GM20431 (cell line): ENCODE data around the gene FBN2.
"Not testable (repeated sequence)": the region's sequence is repeated elsewhere in the genome, so short reads cannot be mapped to it uniquely, and the experiment has no call there.

ENCODE experiments used
- in situ Hi-C: fragments of 300-500 bp; cut with MseI, MboI; formaldehyde crosslinking; loops from one replicate; pipeline ENCODE4 v1.15.0; 2020; ENCODE audit warnings: low sequenced_read_pairs; ENCODE audit not compliant: unreplicated experiment

FBN2 gene

DNA sequence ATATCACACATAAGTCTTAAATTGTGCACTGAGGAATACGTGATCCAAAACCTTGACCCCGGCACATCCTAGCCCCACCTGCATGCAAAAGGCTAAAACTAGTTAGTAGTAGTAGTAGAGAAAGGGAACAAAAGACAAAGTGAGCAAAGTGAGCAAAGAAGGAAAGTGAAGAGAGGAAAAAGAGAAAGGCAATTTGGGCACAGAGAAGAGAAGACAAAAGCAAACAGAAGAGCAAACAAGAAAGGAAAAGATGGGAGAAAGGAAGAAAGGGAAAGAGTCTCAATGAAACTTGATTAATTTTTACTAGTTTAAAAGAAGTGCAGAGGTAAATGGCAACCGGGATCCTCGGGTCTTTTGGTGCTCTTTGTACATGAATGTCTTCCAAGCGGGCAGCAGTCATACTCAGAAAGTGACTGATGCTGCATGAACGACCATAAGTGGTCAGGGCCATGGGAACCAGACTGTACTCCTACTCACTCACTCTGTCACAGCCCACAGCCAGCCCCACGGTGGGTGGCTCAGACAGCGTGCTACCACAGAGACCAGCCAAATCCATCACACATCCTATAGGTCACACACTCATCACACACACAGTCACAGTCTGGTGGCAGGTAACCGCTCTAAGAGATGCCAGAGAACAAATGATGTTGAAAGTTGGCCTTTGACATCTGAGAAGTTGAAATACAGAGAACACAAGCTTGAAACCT is 203.9 kb downstream of the FBN2 start:
- in situ Hi-C loops, result no loop called here

DNA sequence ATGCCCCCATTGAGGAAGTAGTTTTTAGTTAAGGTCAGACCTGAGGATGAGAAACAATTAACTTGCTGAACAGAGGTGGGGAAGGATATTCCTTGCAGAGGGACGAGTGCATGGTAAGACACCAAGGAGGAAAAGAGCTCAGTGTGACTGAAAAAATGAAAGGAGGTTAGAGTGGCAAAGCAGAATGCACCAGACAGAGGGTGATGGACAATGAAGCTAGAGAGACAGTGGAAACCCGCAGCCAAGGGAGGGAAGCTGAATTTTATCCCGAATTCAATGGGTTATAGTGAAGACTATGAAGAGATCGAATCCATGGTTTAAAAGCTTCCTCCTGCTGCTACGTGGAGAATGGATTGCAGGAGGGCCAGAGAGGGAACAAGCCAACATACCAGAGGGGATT is 206.8 kb downstream of the FBN2 start:
- in situ Hi-C loops, result no loop called here

GRCh38 chr5:128329386-128329939 is 208.6 kb downstream of the FBN2 start:
- in situ Hi-C loops, result no loop called here

GRCh38 chr5:128328446-128328845 is 209.6 kb downstream of the FBN2 start:
- in situ Hi-C loops, result no loop called here

DNA sequence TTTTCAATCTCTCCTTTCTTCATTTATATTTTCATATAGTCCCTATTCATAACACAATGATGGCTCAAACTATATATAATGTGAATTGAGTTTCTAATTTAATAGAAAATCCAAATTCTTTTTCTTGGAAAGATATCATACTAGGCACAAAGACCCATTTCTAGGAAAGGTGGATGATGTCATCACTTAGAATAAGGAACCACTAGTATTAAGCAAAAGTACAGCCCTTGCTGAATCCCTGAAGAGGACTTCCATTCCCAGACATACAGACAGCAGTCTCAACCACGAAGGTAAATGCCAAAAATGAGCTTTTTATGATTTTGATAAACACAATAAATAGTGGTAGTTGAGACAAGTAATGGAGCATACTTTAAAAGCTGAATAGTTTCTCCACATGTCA is 210.0 kb downstream of the FBN2 start:
- in situ Hi-C loops, result no loop called here

GRCh38 chr5:128321418-128321817 is 216.6 kb downstream of the FBN2 start:
- in situ Hi-C loops, result not testable (repeated sequence)

GRCh38 chr5:128318691-128319090 is 219.4 kb downstream of the FBN2 start:
- in situ Hi-C loops, result no loop called here

DNA sequence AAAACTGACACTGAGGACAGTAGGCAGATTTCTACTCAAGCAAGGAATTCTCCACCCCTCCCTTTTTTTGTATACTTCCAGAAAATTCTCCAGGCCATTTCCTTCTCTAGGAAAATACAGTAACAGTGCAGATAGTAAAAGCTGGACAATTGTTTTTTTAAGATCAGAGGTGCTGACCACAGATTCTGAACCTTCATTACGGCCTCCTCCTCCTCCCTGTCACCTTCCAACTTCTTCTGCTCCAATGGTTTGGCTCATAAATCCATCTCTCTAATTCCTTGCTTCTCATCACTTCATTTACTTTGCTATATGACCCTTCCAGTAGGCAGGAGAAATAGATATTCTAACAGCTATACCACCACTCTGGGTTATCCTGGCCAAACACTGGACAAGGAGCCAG is 220.6 kb downstream of the FBN2 start:
- in situ Hi-C loops, result no loop called here

DNA sequence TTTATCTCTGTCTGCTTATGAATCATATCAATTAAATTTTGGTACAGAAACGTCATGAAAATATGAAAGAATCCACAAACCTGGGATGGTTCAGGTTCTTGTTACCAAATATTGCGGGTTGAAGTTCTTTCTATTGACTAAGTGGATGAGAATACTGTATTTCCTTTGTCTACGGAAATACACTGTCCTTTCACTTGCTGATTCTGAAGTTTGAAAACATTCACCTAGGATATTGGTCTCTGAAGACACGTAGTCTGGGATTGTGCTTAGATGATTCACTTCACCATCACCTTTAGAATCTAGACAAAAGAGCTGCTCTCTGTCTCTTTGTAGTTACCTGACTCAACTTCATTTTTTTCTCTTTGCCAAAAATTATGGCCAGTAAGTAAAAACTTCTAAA is 222.4 kb downstream of the FBN2 start:
- in situ Hi-C loops, result no loop called here

- in situ Hi-C loops, result no loop called here
Observed at GRCh38 chr5:128305341-128305740, 232.7 kb downstream of the FBN2 start.

- in situ Hi-C loops, result no loop called here
Observed at GRCh38 chr5:128304791-128305190, 233.3 kb downstream of the FBN2 start.

DNA sequence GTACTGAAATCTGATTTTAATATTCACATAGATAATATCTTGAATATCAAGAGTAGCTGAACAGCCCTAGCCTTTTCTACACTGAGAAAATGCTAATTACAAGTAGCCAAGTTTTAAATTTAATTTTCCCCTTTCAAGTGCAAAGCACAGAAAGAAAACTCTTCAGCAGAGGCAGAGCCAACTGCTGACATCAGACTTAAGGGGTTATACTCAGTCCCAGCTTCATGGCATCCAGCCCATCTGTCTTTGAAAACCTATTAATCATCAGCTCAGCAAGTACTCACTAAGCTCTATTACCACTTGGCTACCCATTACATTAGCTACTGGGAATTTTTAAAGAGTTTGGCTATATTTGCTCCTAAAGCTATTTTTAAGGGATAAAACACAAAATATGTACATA is 234.0 kb downstream of the FBN2 start:
- in situ Hi-C loops, result no loop called here

DNA sequence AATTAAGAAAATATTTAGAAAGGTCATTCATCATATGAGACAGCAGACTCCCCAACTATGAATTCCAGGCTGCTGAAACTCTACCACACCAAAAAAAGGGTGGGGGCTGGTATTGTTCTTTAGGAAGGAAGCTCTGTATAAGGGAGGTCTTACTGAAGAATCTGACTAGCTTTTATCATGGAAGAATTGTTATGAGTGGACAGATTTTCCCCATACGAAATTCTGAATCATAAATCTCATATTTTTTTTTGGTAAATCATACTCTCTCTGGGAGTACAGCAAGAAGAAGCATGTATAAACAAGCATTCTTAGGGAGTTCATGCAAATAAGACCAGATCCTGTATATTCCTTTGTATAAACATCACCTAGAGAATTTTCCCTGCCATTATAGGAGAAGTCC is 234.5 kb downstream of the FBN2 start:
- in situ Hi-C loops, result no loop called here

- in situ Hi-C loops, result no loop called here
Observed at GRCh38 chr5:128300181-128300580, 237.9 kb downstream of the FBN2 start.

- in situ Hi-C loops, result no loop called here
Observed at GRCh38 chr5:128290152-128290858, 247.7 kb downstream of the FBN2 start.

DNA sequence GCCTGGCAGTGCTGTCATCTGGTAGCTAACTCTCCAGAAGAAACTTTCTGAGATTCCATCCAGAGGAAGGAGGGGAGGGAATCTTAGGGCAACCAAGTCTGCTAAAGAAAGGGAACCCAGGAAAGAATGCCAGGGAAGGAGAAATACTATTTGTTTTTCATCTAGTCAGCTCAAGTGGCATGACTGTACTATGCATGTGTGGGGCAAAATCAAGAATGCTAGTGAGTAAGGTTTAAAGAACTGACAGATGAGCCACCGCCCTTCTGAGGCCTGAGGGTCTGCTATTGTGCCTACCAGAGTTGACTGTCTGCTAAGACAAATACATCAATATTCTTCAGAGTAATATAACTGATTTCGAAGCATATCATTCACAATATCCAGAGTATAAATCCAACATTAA is 250.3 kb downstream of the FBN2 start:
- in situ Hi-C loops, result no loop called here

GRCh38 chr5:128284236-128284635 is 253.8 kb downstream of the FBN2 start:
- in situ Hi-C loops, result no loop called here

GRCh38 chr5:128279345-128279744 is 258.7 kb downstream of the FBN2 start:
- in situ Hi-C loops, result no loop called here

DNA sequence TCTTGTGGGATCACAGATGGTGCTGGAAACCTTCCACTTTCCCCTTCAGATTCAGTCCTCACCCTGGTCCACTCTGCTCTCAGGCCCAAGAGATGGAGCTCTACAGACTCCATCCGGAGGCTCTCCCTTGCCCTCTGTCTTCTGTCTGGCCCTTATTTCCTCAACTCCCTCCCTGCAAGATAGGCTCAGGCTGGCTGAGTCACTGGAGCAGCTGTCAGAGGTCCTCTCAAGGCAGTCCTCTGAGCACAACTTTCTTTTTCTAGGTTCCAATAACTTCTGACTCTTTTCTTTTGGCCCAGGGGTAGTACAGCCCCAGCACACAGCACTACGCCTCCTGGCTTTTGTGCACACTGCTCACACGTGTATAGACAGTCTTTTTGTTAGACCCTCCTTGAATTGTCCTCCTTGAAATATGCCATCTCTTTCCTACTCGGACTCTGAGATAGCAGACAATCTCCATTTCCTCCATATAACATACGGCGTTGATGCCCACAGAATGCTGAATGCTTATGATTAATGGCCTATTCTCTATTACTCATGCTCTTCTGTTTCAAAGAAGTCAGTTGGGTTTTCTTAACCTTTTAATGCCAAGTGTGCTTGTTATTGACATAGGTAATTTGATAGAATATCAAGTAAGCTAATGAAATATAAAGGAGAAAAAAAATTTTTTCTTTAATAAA is 261.4 kb downstream of the FBN2 start:
- in situ Hi-C loops, result no loop called here

DNA sequence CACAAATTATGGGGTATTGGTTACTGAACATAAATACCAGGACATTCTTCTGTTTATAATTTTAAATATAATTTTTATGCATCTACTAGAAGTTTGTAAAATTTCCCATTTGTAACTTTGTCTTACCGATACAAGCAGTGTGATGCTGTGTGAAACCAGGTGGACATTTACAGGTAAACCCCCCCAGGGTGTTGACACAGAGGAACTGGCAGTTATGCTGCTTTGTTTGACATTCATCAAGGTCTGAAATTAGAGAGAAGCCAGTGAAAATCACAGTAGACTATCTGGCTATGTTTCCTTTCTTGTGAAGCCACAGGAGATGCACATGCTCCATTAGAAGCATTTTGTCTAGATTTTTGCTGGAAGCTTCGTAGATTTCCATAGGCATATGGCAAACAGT is 263.6 kb downstream of the FBN2 start:
- in situ Hi-C loops, result no loop called here

DNA sequence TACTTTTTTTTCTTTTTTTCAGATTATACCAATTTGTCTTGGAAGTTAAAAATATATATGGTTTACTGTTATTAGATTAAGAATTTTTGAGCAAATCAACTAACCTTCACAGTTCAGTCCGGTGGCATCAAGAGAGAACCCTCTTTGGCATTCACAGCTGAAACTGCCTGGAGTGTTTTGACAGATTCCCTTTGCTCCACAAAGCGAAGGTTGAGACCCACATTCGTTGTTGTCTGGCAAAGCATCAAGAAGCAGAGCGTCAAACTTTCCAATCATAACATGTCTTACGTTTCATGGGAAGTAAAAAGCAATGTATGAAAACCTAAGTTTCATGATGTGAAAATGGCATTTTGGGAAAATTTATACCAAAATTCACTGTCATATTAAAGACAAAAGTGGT is 264.3 kb downstream of the FBN2 start:
- in situ Hi-C loops, result no loop called here
